HEK293T (cell line): ENCODE data around the gene RPGR.
A peak's percentile ranks its signal among the peaks of the same experiment; 100 is the strongest.

Experiments
- CTCF ChIA-PET: fragments of 350-600 bp; formaldehyde crosslinking; extraction: SDS; loops from one replicate; lab custom pipeline; 2021; ENCODE audit warnings: antibody characterized with exemption, inconsistent platforms; lab: Yijun Ruan, JAX
- POLR2A ChIA-PET: fragments of 350-600 bp; formaldehyde crosslinking; extraction: SDS; loops from one replicate; lab custom pipeline; 2020; ENCODE audit warnings: antibody characterized with exemption, inconsistent platforms; lab: Yijun Ruan, JAX
- DNase-seq: peaks from one replicate; pipeline ENCODE4 v3.0.0; 2012; ENCODE audit warnings: mixed read lengths; ENCODE audit errors: extremely low spot score
- BHLHE40 ChIP-seq: fragments of 450-650 bp; IDR thresholded peaks from 2 replicates; pipeline ENCODE4 v1.6.1; 2016; ENCODE audit warnings: mild to moderate bottlenecking, moderate library complexity, borderline replicate concordance
- FOXK2 ChIP-seq: fragments of 450-650 bp; IDR thresholded peaks from 2 replicates; pipeline ENCODE4 v1.6.1; 2016; ENCODE audit warnings: mild to moderate bottlenecking
- FOXM1 ChIP-seq: fragments of 450-650 bp; IDR thresholded peaks from 2 replicates; pipeline ENCODE4 v1.6.1; 2017; ENCODE audit warnings: mild to moderate bottlenecking, borderline replicate concordance
- HDGF ChIP-seq: fragments of 450-650 bp; IDR thresholded peaks from 2 replicates; pipeline ENCODE4 v1.6.1; 2017; ENCODE audit warnings: antibody characterized with exemption, borderline replicate concordance
- L3MBTL2 ChIP-seq: fragments of 450-650 bp; conservative IDR thresholded peaks from 2 replicates; pipeline ENCODE4 v1.6.1; 2016; ENCODE audit warnings: mild to moderate bottlenecking
- LEF1 ChIP-seq: fragments of 450-650 bp; IDR thresholded peaks from 2 replicates; pipeline ENCODE4 v1.6.1; 2017; ENCODE audit warnings: mild to moderate bottlenecking, borderline replicate concordance
- NFRKB ChIP-seq: fragments of 450-650 bp; IDR thresholded peaks from 2 replicates; pipeline ENCODE4 v1.6.1; 2016; ENCODE audit warnings: mild to moderate bottlenecking, moderate library complexity
- PKNOX1 ChIP-seq: fragments of 450-650 bp; IDR thresholded peaks from 2 replicates; pipeline ENCODE4 v1.6.1; 2016
- SP1 ChIP-seq: fragments of 450-650 bp; IDR thresholded peaks from 2 replicates; pipeline ENCODE4 v1.6.1; 2017
- SUZ12 ChIP-seq: fragments of 450-650 bp; IDR thresholded peaks from 2 replicates; pipeline ENCODE4 v1.6.1; 2016; ENCODE audit warnings: mild to moderate bottlenecking
- TARDBP ChIP-seq: fragments of 450-650 bp; IDR thresholded peaks from 2 replicates; pipeline ENCODE4 v1.6.1; 2016
- ZNF384 ChIP-seq: fragments of 450-650 bp; IDR thresholded peaks from 2 replicates; pipeline ENCODE4 v1.6.1; 2016

RPGR gene

GRCh38 chrX:38220415-38221390 is 106.6 kb downstream of the RPGR start, which contains the start of gene SRPX:
Gene SRPX (minus strand): TSS chrX:38220871. CDS start chrX:38220792, 79 bp downstream.
- ChIA-PET CTCF (no interaction called here), POLR2A (no interaction called here)

GRCh38 chrX:38220024-38220414 is 107.3 kb downstream of the RPGR start:
- POLR2A ChIA-PET = no interaction called here
- CTCF ChIA-PET = interaction anchor here (0.7 to 1.0 kb wide), 4 partner anchors 10 to 62 kb away, joined by 3 to 6 read pairs (median 4); no protein-coding TSS in a partner anchor

More at GRCh38 chrX:38220415-38221390, 106.6 kb downstream of the RPGR start, which contains the start of gene SRPX:
- peak; percentile 25 for DNase-seq
- peak; percentile 65 for TF ChIP-seq L3MBTL2
- TF ChIP-seq HDGF = no peak

More at GRCh38 chrX:38220024-38220414, 107.3 kb downstream of the RPGR start:
- DNase-seq = peak; percentile 60
- TF ChIP-seq LEF1 (no peak), HDGF (no peak), FOXK2 (no peak), L3MBTL2 (no peak), PKNOX1 (no peak), SUZ12 (no peak), FOXM1 (no peak), ZNF384 (no peak), TARDBP (no peak), BHLHE40 (no peak), NFRKB (no peak), SP1 (no peak)
